Endodermal cell (in vitro differentiated cells): ENCODE results near the gene TMEM238. TPM values are rescaled to one million over a fixed set of nuclear protein-coding genes. Genes with fewer than 3 reads are reported as not detected.
"Not testable (repeated sequence)": the region's sequence is repeated elsewhere in the genome, so short reads cannot be mapped to it uniquely, and the experiment has no call there.

ENCODE experiments used
- DNase-seq: peaks from one replicate; pipeline ENCODE4 v3.0.0-alpha.2; 2017
- H3K27ac ChIP-seq: 2 replicates; pipeline ENCODE4 v1.5.1; 2013; ENCODE audit warnings: mild to moderate bottlenecking, low read depth, low read length, moderate library complexity
- H3K27me3 ChIP-seq: 2 replicates; pipeline ENCODE4 v1.6.1; 2013; ENCODE audit warnings: mild to moderate bottlenecking, low read length, moderate library complexity; ENCODE audit not compliant: insufficient read depth, control insufficient read depth, poor library complexity, severe bottlenecking
- H3K36me3 ChIP-seq: 2 replicates; pipeline ENCODE4 v1.7.0; 2013; ENCODE audit warnings: mild to moderate bottlenecking, low read length, moderate library complexity; ENCODE audit not compliant: control insufficient read depth, insufficient read depth
- H3K4me1 ChIP-seq: one replicate; pipeline ENCODE4 v1.7.0; 2013; ENCODE audit warnings: low read length; ENCODE audit not compliant: control insufficient read depth, insufficient read depth
- H3K4me3 ChIP-seq: 2 replicates; pipeline ENCODE4 v1.5.1; 2013; ENCODE audit warnings: mild to moderate bottlenecking, low read length, moderate library complexity
- H3K9ac ChIP-seq: 2 replicates; pipeline ENCODE4 v1.6.1; 2013; ENCODE audit warnings: mild to moderate bottlenecking, low read length, moderate library complexity; ENCODE audit not compliant: poor library complexity, severe bottlenecking; ENCODE audit errors: extremely low read depth
- H3K9me3 ChIP-seq: 2 replicates; pipeline ENCODE4 v1.6.1; 2013; ENCODE audit warnings: mild to moderate bottlenecking, low read length, moderate library complexity; ENCODE audit not compliant: control insufficient read depth
- H3K27ac Mint-ChIP-seq: 2 replicates; pipeline ENCODE4 v1.8.0; 2020; ENCODE audit warnings: mixed read lengths
- H3K27me3 Mint-ChIP-seq: 2 replicates; pipeline ENCODE4 v1.8.0; 2021; ENCODE audit warnings: mild to moderate bottlenecking, mixed read lengths; ENCODE audit not compliant: insufficient read depth
- H3K36me3 Mint-ChIP-seq: 2 replicates; pipeline ENCODE4 v1.8.0; 2020; ENCODE audit warnings: low read depth, mixed read lengths
- H3K4me1 Mint-ChIP-seq: 2 replicates; pipeline ENCODE4 v1.8.0; 2020; ENCODE audit warnings: mixed read lengths
- H3K4me3 Mint-ChIP-seq: 2 replicates; pipeline ENCODE4 v1.8.0; 2020; ENCODE audit warnings: mild to moderate bottlenecking, moderate library complexity, mixed read lengths
- H3K9me3 Mint-ChIP-seq: 2 replicates; pipeline ENCODE4 v1.8.0; 2020; ENCODE audit warnings: mild to moderate bottlenecking, mixed read lengths
- WGBS, 2 experiments: methylation state at CpG; one replicate each; pipeline versions ENCODE4 v1.1.5 to v1.1.7; 2013; ENCODE audit warnings: missing lambda C conversion rate in 2 of 2, mixed read lengths in 1 of 2; ENCODE audit not compliant: insufficient coverage in 1 of 2, insufficient read length in 1 of 2; 5-methylcytosine and 5-hydroxymethylcytosine counted together
- total RNA-seq, 2 donors: library from RNA; stranded (reverse); fragmentation: NEBNext Ultra II Directional in 1 of 2; extraction: Animal tissue kit (Norgen Biotek cat#: 25700) in 1 of 2; gene quantifications; 2 replicates in 1 of 2; 3 replicates in 1 of 2; pipeline ENCODE4 v1.2.1, GENCODE V29; 2021
- TF ChIP-seq, protein P1 (sequence below): fragments of 200-600 bp; sonication (generic); conservative IDR thresholded peaks from 2 replicates; pipeline ENCODE4 v1.5.0; 2021; ENCODE audit warnings: antibody characterized with exemption, mild to moderate bottlenecking

The TMEM238 gene
- total RNA-seq, 2 donors from 2014 or later: 3.9 to 4.4 TPM

DNA sequence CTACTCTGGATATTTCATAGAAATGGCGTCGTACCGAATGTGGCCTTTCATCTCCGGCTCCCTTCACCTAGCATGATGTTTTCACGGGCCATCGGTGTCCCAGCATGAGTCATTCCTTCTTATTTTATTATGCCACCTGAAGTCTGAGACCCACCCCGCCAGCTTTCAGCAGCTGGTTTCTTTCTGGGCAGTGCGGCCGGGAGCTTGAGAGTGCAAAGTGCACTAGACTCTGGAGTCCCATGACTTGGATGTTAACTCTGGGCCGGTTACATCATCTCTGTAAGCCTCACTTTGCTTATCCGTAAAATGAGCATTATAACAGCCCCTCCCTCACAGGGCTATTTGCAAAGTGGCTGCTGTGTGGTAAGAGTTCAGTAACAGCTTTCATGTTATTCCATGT lies 50.2 kb downstream of the TMEM238 start:
- Mint-ChIP-seq H3K9me3 (no peaks in the 10 kb centered on the region), H3K27ac (no peak overlapping the region), H3K4me1 (peaks cover 5% of the 10 kb centered on the region), H3K27me3 (peaks cover 10% of the 10 kb centered on the region), H3K4me3 (no peak overlapping the region), H3K36me3 (no peaks in the 10 kb centered on the region)
- H3K27me3 ChIP-seq: no peaks in the 10 kb centered on the region
- WGBS, 2 experiments: 91 to 92% methylated on average over 10 to 11 of the region's 11 CpGs
- H3K36me3 ChIP-seq: no peaks in the 10 kb centered on the region
- H3K4me3 ChIP-seq: no peak overlapping the region
- no peaks in the 10 kb centered on the region for H3K4me1 ChIP-seq
- no peak overlapping the region for H3K27ac ChIP-seq
- TF ChIP-seq, protein P1, sequence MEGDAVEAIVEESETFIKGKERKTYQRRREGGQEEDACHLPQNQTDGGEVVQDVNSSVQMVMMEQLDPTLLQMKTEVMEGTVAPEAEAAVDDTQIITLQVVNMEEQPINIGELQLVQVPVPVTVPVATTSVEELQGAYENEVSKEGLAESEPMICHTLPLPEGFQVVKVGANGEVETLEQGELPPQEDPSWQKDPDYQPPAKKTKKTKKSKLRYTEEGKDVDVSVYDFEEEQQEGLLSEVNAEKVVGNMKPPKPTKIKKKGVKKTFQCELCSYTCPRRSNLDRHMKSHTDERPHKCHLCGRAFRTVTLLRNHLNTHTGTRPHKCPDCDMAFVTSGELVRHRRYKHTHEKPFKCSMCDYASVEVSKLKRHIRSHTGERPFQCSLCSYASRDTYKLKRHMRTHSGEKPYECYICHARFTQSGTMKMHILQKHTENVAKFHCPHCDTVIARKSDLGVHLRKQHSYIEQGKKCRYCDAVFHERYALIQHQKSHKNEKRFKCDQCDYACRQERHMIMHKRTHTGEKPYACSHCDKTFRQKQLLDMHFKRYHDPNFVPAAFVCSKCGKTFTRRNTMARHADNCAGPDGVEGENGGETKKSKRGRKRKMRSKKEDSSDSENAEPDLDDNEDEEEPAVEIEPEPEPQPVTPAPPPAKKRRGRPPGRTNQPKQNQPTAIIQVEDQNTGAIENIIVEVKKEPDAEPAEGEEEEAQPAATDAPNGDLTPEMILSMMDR: no peak
- DNase-seq: peak; percentile 45
- H3K9me3 ChIP-seq: no peaks in the 10 kb centered on the region
- no peak overlapping the region for H3K9ac ChIP-seq

GRCh38 chr19:55329791-55330190 lies 54.3 kb downstream of the TMEM238 start:
- H3K9me3 ChIP-seq, H3K9me3 Mint-ChIP-seq, H3K27me3 ChIP-seq, H3K36me3 Mint-ChIP-seq, H3K27me3 Mint-ChIP-seq, H3K4me1 Mint-ChIP-seq, H3K27ac Mint-ChIP-seq, DNase-seq, H3K27ac ChIP-seq, H3K4me1 ChIP-seq, H3K4me3 Mint-ChIP-seq, H3K9ac ChIP-seq, H3K36me3 ChIP-seq, H3K4me3 ChIP-seq: not testable (repeated sequence)
- WGBS, 2 experiments: 89 to 97% methylated on average over 6 of the region's 6 CpGs

Other genes with a start within 250 kb of the TMEM238 start
- 10 to 100 TPM; 22.9 to 66.7 TPM for gene TNNT1, start 235.1 kb downstream of the TMEM238 start, total RNA-seq
- gene TNNI3, start 226.6 kb downstream of the TMEM238 start, total RNA-seq: 10 to 100 TPM in 1 of 2 donors, 1 to 10 TPM in 1; 9.8 to 14.2 TPM
- 1 to 10 TPM; 5.9 to 9.5 TPM for gene DNAAF3, start 217.7 kb downstream of the TMEM238 start, total RNA-seq
- gene SYT5, start 204.0 kb downstream of the TMEM238 start, total RNA-seq: not detected
- not detected for gene PTPRH, start 174.8 kb downstream of the TMEM238 start, total RNA-seq
- gene TMEM86B, start 155.5 kb downstream of the TMEM238 start, total RNA-seq: 1 to 10 TPM; 2.9 to 5.9 TPM
- gene PPP6R1, start 125.3 kb downstream of the TMEM238 start, total RNA-seq: 10 to 100 TPM; 74.8 to 79.9 TPM
- 10 to 100 TPM; 43.7 to 48.5 TPM for gene HSPBP1, start 104.2 kb downstream of the TMEM238 start, total RNA-seq
- 10 to 100 TPM; 75.9 to 91.4 TPM for gene BRSK1, start 100.3 kb downstream of the TMEM238 start, total RNA-seq
- gene TMEM150B, start 59.0 kb downstream of the TMEM238 start, total RNA-seq: under 1 TPM; 0.73 to 0.95 TPM
- 10 to 100 TPM; 73.1 to 80.6 TPM for gene KMT5C, start 44.4 kb downstream of the TMEM238 start, total RNA-seq
- under 1 TPM; 0.75 to 0.84 TPM for gene COX6B2, start 29.6 kb downstream of the TMEM238 start, total RNA-seq
- under 1 TPM; 0.09 to 0.11 TPM for gene GARIN5B, start 21.0 kb downstream of the TMEM238 start, total RNA-seq
- 1 to 10 TPM in 1 of 2 donors, under 1 TPM in 1; 0.91 to 1.7 TPM for gene IL11, start 13.8 kb downstream of the TMEM238 start, total RNA-seq
- 1 to 10 TPM in 1 of 2 donors, not detected in 1; 1.2 TPM for gene TMEM190, start 7.5 kb downstream of the TMEM238 start, total RNA-seq
- 1,000 to 10,000 TPM; 1,672 to 1,902 TPM for gene RPL28, start 1.6 kb upstream of the TMEM238 start, total RNA-seq
- 100 to 1,000 TPM; 202 to 246 TPM for gene UBE2S, start 23.5 kb upstream of the TMEM238 start, total RNA-seq
- gene SHISA7, start 59.0 kb upstream of the TMEM238 start, total RNA-seq: not detected
- gene ISOC2, start 77.3 kb upstream of the TMEM238 start, total RNA-seq: 10 to 100 TPM; 35.9 to 39.2 TPM
- 1 to 10 TPM in 1 of 2 donors, under 1 TPM in 1; 0.62 to 2.3 TPM for gene C19orf85, start 80.5 kb upstream of the TMEM238 start, total RNA-seq
- 10 to 100 TPM in 1 of 2 donors, 1 to 10 TPM in 1; 9.9 to 12.6 TPM for gene ZNF628, start 92.3 kb upstream of the TMEM238 start, total RNA-seq
- 10 to 100 TPM; 51.3 to 67.1 TPM for gene NAT14, start 100.9 kb upstream of the TMEM238 start, total RNA-seq
- gene SSC5D, start 104.1 kb upstream of the TMEM238 start, total RNA-seq: 1 to 10 TPM; 1.4 to 2.4 TPM
- 1 to 10 TPM; 3.3 to 6.6 TPM for gene SBK2, start 152.8 kb upstream of the TMEM238 start, total RNA-seq
- 1 to 10 TPM in 1 of 2 donors, under 1 TPM in 1; 0.48 to 1.4 TPM for gene SBK3, start 161.3 kb upstream of the TMEM238 start, total RNA-seq
- 10 to 100 TPM; 27.5 to 30.7 TPM for gene ZNF579, start 196.6 kb upstream of the TMEM238 start, total RNA-seq
- gene FIZ1, start 215.2 kb upstream of the TMEM238 start, total RNA-seq: 10 to 100 TPM; 19.7 to 21.1 TPM
- 1 to 10 TPM; 5.0 to 5.8 TPM for gene ZNF524, start 216.0 kb upstream of the TMEM238 start, total RNA-seq
- gene ZNF865, start 221.4 kb upstream of the TMEM238 start, total RNA-seq: 10 to 100 TPM; 14.5 to 14.9 TPM
- gene ZNF784, start 240.3 kb upstream of the TMEM238 start, total RNA-seq: 10 to 100 TPM in 1 of 2 donors, 1 to 10 TPM in 1; 7.2 to 10.7 TPM